H1 (cell line): ENCODE results near the gene RAPGEF6. TPM values are rescaled to one million over a fixed set of nuclear protein-coding genes. Genes with fewer than 3 reads are reported as not detected.

Source experiments
- CHD1 ChIP-seq: IDR thresholded peaks from 2 replicates; pipeline ENCODE4 v1.6.1; 2012; ENCODE audit warnings: low read depth, low read length, improper control_type of control experiment
- JUND ChIP-seq: IDR thresholded peaks from 2 replicates; pipeline ENCODE4 v1.6.1; 2011; ENCODE audit warnings: mild to moderate bottlenecking, improper control_type of control experiment, low read length
- RBBP5 ChIP-seq: IDR thresholded peaks from 2 replicates; pipeline ENCODE4 v1.7.1; 2012; ENCODE audit warnings: low read depth, mild to moderate bottlenecking, inconsistent platforms, low read length, moderate library complexity, borderline replicate concordance
- RFX5 ChIP-seq: IDR thresholded peaks from 2 replicates; pipeline ENCODE4 v1.6.1; 2011; ENCODE audit warnings: low read depth, low read length, improper control_type of control experiment, borderline replicate concordance
- SIX5 ChIP-seq: IDR thresholded peaks from 2 replicates; pipeline ENCODE4 v1.6.1; 2011; ENCODE audit warnings: mild to moderate bottlenecking, low read depth, low read length
- SP4 ChIP-seq: IDR thresholded peaks from 2 replicates; pipeline ENCODE4 v1.6.1; 2012; ENCODE audit warnings: low read length, inconsistent platforms
- TBP ChIP-seq: IDR thresholded peaks from 2 replicates; pipeline ENCODE4 v1.6.1; 2011; ENCODE audit warnings: low read depth, low read length, improper control_type of control experiment
- polyA plus RNA-seq, 7 experiments: library from polyadenylated mRNA; depleted of rRNA in 3 of 7; stranded (reverse) in 5 of 7; unstranded in 2 of 7; fragments of >200 nt in 5 of 7; fragments of 200-250 nt in 2 of 7; gene quantifications; 1 replicate in 5 of 7; 2 replicates in 1 of 7; 4 replicates in 1 of 7; pipeline versions ENCODE4 v1.2.1 to v1.2.3, GENCODE V29; 2011 to 2013; ENCODE audit warnings: missing spikeins in 2 of 7, mixed read lengths in 2 of 7
- total RNA-seq: library from RNA; stranded (reverse); fragmentation: NEBNext Ultra II Directional; extraction: Animal tissue kit (Norgen Biotek cat#: 25700); gene quantifications from 2 replicates; pipeline ENCODE4 v1.2.1, GENCODE V29; 2021
- TF ChIP-seq, protein P1 (sequence below): fragments of 300-600 bp; sonication (generic); IDR thresholded peaks from 2 replicates; pipeline ENCODE4 v1.7.1; 2012; ENCODE audit warnings: low read length, moderate library complexity, mild to moderate bottlenecking, inconsistent platforms; ENCODE audit not compliant: insufficient replicate concordance
- TF ChIP-seq, protein P2 (sequence below): IDR thresholded peaks from 2 replicates; pipeline ENCODE4 v1.6.1; 2012; ENCODE audit warnings: low read length, inconsistent platforms

Gene RAPGEF6
- total and polyA plus RNA-seq, 2 of the 8 experiments (the other 6 are each of a cell fraction or from before 2014, with no cell fraction given) = 4.8 to 20.0 TPM

DNA sequence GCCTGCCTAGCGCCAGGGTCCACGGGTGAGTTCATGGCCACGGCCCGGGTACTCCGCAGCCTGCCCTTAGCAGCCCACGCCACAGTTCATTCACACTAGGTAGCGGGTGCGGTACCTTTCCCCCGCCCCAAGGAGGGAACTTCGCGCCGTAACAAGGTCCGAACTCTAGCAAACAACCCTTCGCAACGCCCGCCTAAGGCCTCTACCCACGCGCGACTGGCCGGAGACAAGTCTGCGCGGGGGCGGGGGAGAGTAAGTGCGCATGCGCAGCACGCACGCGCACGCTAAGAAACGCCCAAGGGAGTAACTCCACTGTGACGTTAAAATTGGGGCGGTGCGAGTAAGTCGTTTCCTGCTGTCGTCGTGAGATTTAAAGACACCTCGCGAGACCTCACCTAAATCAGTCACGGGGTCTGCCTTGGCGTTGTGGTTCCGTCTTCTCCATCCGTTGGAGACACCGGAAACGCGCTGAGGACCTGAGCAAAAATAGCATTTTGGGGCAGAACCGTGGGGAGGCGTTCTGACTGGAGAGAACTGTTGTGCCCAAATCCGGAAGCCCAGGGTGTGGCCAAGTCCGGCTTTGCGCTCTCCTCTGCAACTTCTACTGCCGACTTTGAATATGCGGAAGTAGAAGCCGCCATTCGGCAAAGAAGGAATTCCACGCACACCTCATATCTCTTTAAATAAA lies at the start of gene RAPGEF6 (continued):
- TF ChIP-seq, protein P1, sequence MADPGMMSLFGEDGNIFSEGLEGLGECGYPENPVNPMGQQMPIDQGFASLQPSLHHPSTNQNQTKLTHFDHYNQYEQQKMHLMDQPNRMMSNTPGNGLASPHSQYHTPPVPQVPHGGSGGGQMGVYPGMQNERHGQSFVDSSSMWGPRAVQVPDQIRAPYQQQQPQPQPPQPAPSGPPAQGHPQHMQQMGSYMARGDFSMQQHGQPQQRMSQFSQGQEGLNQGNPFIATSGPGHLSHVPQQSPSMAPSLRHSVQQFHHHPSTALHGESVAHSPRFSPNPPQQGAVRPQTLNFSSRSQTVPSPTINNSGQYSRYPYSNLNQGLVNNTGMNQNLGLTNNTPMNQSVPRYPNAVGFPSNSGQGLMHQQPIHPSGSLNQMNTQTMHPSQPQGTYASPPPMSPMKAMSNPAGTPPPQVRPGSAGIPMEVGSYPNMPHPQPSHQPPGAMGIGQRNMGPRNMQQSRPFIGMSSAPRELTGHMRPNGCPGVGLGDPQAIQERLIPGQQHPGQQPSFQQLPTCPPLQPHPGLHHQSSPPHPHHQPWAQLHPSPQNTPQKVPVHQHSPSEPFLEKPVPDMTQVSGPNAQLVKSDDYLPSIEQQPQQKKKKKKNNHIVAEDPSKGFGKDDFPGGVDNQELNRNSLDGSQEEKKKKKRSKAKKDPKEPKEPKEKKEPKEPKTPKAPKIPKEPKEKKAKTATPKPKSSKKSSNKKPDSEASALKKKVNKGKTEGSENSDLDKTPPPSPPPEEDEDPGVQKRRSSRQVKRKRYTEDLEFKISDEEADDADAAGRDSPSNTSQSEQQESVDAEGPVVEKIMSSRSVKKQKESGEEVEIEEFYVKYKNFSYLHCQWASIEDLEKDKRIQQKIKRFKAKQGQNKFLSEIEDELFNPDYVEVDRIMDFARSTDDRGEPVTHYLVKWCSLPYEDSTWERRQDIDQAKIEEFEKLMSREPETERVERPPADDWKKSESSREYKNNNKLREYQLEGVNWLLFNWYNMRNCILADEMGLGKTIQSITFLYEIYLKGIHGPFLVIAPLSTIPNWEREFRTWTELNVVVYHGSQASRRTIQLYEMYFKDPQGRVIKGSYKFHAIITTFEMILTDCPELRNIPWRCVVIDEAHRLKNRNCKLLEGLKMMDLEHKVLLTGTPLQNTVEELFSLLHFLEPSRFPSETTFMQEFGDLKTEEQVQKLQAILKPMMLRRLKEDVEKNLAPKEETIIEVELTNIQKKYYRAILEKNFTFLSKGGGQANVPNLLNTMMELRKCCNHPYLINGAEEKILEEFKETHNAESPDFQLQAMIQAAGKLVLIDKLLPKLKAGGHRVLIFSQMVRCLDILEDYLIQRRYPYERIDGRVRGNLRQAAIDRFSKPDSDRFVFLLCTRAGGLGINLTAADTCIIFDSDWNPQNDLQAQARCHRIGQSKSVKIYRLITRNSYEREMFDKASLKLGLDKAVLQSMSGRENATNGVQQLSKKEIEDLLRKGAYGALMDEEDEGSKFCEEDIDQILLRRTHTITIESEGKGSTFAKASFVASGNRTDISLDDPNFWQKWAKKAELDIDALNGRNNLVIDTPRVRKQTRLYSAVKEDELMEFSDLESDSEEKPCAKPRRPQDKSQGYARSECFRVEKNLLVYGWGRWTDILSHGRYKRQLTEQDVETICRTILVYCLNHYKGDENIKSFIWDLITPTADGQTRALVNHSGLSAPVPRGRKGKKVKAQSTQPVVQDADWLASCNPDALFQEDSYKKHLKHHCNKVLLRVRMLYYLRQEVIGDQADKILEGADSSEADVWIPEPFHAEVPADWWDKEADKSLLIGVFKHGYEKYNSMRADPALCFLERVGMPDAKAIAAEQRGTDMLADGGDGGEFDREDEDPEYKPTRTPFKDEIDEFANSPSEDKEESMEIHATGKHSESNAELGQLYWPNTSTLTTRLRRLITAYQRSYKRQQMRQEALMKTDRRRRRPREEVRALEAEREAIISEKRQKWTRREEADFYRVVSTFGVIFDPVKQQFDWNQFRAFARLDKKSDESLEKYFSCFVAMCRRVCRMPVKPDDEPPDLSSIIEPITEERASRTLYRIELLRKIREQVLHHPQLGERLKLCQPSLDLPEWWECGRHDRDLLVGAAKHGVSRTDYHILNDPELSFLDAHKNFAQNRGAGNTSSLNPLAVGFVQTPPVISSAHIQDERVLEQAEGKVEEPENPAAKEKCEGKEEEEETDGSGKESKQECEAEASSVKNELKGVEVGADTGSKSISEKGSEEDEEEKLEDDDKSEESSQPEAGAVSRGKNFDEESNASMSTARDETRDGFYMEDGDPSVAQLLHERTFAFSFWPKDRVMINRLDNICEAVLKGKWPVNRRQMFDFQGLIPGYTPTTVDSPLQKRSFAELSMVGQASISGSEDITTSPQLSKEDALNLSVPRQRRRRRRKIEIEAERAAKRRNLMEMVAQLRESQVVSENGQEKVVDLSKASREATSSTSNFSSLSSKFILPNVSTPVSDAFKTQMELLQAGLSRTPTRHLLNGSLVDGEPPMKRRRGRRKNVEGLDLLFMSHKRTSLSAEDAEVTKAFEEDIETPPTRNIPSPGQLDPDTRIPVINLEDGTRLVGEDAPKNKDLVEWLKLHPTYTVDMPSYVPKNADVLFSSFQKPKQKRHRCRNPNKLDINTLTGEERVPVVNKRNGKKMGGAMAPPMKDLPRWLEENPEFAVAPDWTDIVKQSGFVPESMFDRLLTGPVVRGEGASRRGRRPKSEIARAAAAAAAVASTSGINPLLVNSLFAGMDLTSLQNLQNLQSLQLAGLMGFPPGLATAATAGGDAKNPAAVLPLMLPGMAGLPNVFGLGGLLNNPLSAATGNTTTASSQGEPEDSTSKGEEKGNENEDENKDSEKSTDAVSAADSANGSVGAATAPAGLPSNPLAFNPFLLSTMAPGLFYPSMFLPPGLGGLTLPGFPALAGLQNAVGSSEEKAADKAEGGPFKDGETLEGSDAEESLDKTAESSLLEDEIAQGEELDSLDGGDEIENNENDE = no peak
- TF ChIP-seq SIX5 = no peak
- TF ChIP-seq TBP = peak; percentile 80
- no peak for TF ChIP-seq JUND
- TF ChIP-seq SP4 = peak; percentile 77; the same call in 1 of the 2 replicates
- TF ChIP-seq, protein P2, sequence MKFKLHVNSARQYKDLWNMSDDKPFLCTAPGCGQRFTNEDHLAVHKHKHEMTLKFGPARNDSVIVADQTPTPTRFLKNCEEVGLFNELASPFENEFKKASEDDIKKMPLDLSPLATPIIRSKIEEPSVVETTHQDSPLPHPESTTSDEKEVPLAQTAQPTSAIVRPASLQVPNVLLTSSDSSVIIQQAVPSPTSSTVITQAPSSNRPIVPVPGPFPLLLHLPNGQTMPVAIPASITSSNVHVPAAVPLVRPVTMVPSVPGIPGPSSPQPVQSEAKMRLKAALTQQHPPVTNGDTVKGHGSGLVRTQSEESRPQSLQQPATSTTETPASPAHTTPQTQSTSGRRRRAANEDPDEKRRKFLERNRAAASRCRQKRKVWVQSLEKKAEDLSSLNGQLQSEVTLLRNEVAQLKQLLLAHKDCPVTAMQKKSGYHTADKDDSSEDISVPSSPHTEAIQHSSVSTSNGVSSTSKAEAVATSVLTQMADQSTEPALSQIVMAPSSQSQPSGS = no peak; the same call in 1 of the 2 replicates
- peak; percentile 80; the same call in 1 of the 2 replicates for TF ChIP-seq RBBP5
- no peak for TF ChIP-seq RFX5
- no peak for TF ChIP-seq CHD1
